Astrocyte of the spinal cord (primary cell): ENCODE data around the gene SRSF3.
A peak's percentile ranks its signal among the peaks of the same experiment; 100 is the strongest.

Experiments
- DNase-seq: peaks from one replicate; pipeline ENCODE4 v3.0.0; 2011; ENCODE audit warnings: low read depth, low spot score
- H3K4me3 ChIP-seq: 2 replicates; pipeline ENCODE4 v1.5.1; 2011; ENCODE audit warnings: low read depth, mild to moderate bottlenecking, low read length, moderate library complexity
- CTCF ChIP-seq: IDR thresholded peaks from 2 replicates; pipeline ENCODE4 v1.5.1; 2012; ENCODE audit warnings: low read depth, mild to moderate bottlenecking, low read length, inconsistent platforms
- in situ Hi-C: cut with HindIII; loops from 2 replicates; pipeline ENCODE4 v1.10.0; 2017; ENCODE audit warnings: low sequenced_read_pairs

SRSF3 gene

DNA sequence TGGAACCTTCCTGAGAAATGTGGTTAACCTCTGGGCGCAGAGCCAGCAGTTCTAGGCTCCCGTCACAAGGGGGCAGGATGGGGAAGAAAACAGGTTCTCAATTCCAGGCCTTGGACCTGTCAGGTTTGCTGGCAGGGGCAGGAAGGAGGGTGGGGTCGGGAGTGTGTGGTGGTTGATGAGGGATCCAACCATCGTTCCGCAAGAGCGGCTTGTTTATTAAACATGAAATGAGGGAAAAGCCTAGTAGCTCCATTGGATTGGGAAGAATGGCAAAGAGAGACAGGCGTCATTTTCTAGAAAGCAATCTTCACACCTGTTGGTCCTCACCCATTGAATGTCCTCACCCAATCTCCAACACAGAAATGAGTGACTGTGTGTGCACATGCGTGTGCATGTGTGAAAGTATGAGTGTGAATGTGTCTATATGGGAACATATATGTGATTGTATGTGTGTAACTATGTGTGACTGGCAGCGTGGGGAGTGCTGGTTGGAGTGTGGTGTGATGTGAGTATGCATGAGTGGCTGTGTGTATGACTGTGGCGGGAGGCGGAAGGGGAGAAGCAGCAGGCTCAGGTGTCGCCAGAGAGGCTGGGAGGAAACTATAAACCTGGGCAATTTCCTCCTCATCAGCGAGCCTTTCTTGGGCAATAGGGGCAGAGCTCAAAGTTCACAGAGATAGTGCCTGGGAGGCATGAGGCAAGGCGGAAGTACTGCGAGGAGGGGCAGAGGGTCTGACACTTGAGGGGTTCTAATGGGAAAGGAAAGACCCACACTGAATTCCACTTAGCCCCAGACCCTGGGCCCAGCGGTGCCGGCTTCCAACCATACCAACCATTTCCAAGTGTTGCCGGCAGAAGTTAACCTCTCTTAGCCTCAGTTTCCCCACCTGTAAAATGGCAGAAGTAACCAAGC lies 29.6 kb downstream of the SRSF3 start:
- TF ChIP-seq CTCF, result peak; percentile 89
- in situ Hi-C loops, result no loop called here
- peak; percentile 82 for DNase-seq
- H3K4me3 ChIP-seq, result no peak overlapping the region

- no peak for DNase-seq
- in situ Hi-C loops, result no loop called here
- no peak for TF ChIP-seq CTCF
- no peak overlapping the region for H3K4me3 ChIP-seq
These were observed 30.4 kb downstream of the SRSF3 start for GRCh38 chr6:36624461-36625157.

GRCh38 chr6:36625158-36625919 lies 31.2 kb downstream of the SRSF3 start:
- TF ChIP-seq CTCF, result no peak
- DNase-seq, result peak; percentile 86

DNA sequence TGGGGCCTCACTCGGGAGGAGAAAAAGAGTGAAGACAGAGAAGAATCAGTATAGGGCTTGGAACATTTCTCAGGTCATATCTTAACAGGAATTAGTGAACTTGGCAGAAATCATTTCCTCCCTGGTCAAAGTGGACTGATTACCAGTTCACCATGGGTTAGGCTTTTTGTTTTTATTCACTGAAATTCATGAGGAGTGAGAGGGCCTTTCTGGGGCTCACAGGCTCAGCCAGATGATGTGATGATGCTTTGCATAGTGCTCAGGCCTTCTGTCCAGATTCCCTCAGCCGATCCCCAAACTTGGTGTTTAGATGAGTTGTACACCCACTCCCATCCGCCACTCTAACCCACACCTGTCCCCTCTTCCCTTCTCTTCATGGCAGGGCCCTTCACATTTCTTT lies 32.5 kb downstream of the SRSF3 start:
- in situ Hi-C loops, result no loop called here
- DNase-seq, result no peak
- no peak for TF ChIP-seq CTCF
- H3K4me3 ChIP-seq, result no peak overlapping the region

More at GRCh38 chr6:36625158-36625919, 31.2 kb downstream of the SRSF3 start:
- in situ Hi-C loops, result no loop called here
- H3K4me3 ChIP-seq, result no peak overlapping the region

GRCh38 chr6:36627141-36627540 lies 33.0 kb downstream of the SRSF3 start:
- no peak for DNase-seq
- no peak overlapping the region for H3K4me3 ChIP-seq
- in situ Hi-C loops, result no loop called here
- no peak for TF ChIP-seq CTCF

DNA sequence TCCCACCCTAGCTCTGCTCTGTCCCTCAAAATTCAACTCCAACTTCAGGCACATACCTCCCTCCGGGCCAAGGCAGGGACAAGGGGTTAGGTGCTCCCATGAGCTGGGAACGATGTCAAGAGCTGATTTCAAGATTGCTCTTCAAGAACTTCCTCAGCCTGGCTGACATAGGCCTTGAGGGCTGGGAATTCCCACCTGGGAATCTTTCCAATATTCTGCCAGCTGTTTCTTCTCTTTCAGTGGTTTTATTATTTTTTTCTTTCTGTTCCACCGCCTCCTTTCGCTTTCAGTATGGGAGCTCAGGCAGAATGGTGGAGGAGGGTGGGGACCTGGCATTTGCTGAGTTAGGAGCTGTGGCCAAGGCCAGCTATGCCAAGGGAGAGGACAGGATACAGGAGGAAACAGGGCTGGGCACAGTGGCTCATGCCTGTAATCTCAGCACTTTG lies 33.7 kb downstream of the SRSF3 start:
- peak; percentile 74 for DNase-seq
- no peak overlapping the region for H3K4me3 ChIP-seq
- in situ Hi-C loops, result no loop called here
- no peak for TF ChIP-seq CTCF
